Thyroid gland (tissue), 4 donors: ENCODE results near the gene PASK.
A peak's percentile ranks its signal among the peaks of the same experiment; 100 is the strongest.

Source experiments
- POLR2A ChIP-seq, 2 donors: fragments of 450-650 bp; IDR thresholded peaks; one replicate each; pipeline ENCODE4 v1.6.1; 2017; ENCODE audit warnings: antibody characterized with exemption in 2 of 2, mild to moderate bottlenecking in 2 of 2, moderate library complexity in 1 of 2
- TF ChIP-seq, protein P1 (sequence below), 6 experiments: fragments of 200-600 bp in 3 of 6; fragments of 450-650 bp in 3 of 6; sonication (generic) in 3 of 6; IDR thresholded peaks; one replicate each; pipeline ENCODE4 v1.5.1; 2016 to 2019; ENCODE audit warnings: antibody characterized with exemption in 6 of 6, mild to moderate bottlenecking in 2 of 6, inconsistent platforms in 1 of 6, moderate library complexity in 1 of 6

- TF ChIP-seq, protein P1, sequence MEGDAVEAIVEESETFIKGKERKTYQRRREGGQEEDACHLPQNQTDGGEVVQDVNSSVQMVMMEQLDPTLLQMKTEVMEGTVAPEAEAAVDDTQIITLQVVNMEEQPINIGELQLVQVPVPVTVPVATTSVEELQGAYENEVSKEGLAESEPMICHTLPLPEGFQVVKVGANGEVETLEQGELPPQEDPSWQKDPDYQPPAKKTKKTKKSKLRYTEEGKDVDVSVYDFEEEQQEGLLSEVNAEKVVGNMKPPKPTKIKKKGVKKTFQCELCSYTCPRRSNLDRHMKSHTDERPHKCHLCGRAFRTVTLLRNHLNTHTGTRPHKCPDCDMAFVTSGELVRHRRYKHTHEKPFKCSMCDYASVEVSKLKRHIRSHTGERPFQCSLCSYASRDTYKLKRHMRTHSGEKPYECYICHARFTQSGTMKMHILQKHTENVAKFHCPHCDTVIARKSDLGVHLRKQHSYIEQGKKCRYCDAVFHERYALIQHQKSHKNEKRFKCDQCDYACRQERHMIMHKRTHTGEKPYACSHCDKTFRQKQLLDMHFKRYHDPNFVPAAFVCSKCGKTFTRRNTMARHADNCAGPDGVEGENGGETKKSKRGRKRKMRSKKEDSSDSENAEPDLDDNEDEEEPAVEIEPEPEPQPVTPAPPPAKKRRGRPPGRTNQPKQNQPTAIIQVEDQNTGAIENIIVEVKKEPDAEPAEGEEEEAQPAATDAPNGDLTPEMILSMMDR (IDR thresholded peaks at IDR 0.05) = no peak
- TF ChIP-seq POLR2A (IDR thresholded peaks at IDR 0.05) = peak in 1 of 2 donors; percentile 93
These were observed 47.0 kb downstream of the PASK start, which contains the start of gene MTERF4 for GRCh38 chr2:241102239-241102803.
